ENCODE data around the gene FAM174A. TPM values are rescaled to one million over a fixed set of nuclear protein-coding genes. Genes with fewer than 3 reads are reported as not detected.

Gene FAM174A
- total and polyA plus RNA-seq, 2 of the 4 experiments (the other 2 are of a cell fraction) = 2.7 to 10.3 TPM

DNA sequence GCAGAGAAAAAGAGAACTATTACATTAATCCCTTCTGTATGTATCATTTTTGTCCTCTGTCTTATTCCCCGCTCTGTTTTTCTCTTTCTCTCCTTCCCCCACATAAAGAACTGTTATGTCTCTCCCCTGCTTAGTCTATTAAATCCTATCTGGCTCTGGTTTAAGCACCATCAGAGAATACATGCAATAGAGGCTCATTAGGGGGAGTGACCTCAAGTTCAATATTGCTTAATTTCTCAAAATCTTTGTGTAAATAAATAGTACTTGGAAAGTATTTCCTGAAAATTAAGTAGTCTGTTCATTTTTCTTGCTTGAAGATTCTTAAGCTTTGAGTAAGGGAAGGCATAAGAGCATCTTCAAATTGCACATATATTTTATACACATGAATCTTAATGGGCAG lies 41.2 kb upstream of the FAM174A start:
- no peak overlapping the region for H2BK5ac ChIP-seq (ENCODE audit: low read depth, low read length, poor library complexity, severe bottlenecking)
- H3K4me1 ChIP-seq (ENCODE audit: control insufficient read depth, insufficient read depth, low read length) = no peaks in the 10 kb centered on the region
- no peak overlapping the region for H3K4me2 ChIP-seq (ENCODE audit: low read depth, low read length)
- POLR2A ChIA-PET (ENCODE audit: unreplicated experiment) = no interaction called here
- BruUV-seq (replicated peaks) = no TSS peak
- no peak overlapping the region for H2AK5ac ChIP-seq (ENCODE audit: low read depth, low read length)
- H4K91ac ChIP-seq (ENCODE audit: insufficient read depth, low read depth, low read length) = no peak overlapping the region
- intact Hi-C loops (cut with micrococcal nuclease) (no loop called here), dilution Hi-C loops (cut with HindIII; ENCODE audit: low sequenced_read_pairs, unreplicated experiment) (no loop called here), in situ Hi-C loops (cut with MboI; ENCODE audit: low sequenced_read_pairs) (no loop called here)
- no peaks in the 10 kb centered on the region for H3K79me1 ChIP-seq (ENCODE audit: low read depth in 1 of 2, low read length in 2 of 2)
- H2AFZ ChIP-seq (replicated peaks; ENCODE audit: low read length, poor library complexity) = no peak overlapping the region
- no peaks in the 10 kb centered on the region for H3K36me3 ChIP-seq (ENCODE audit: control insufficient read depth, insufficient read depth, low read length)
- no peaks in the 10 kb centered on the region for H3K9me3 ChIP-seq (ENCODE audit: control insufficient read depth, insufficient read depth, low read length)
- no peak overlapping the region for H3K4me3 ChIP-seq (ENCODE audit: insufficient read depth, low read depth, low read length)
- no peak overlapping the region for H3K18ac ChIP-seq (ENCODE audit: low read depth, low read length)
- CTCF ChIA-PET = no interaction called here
- H4K20me1 ChIP-seq (ENCODE audit: insufficient read depth, low read length) = no peaks in the 10 kb centered on the region
- H3K9ac ChIP-seq (ENCODE audit: low read depth, low read length) = no peak overlapping the region
- no peak overlapping the region for H2BK120ac ChIP-seq (ENCODE audit: low read depth, low read length)
- no peak overlapping the region for H3K56ac ChIP-seq (ENCODE audit: extremely low read depth, insufficient read depth, low read length)
- H2AK9ac ChIP-seq (replicated peaks; ENCODE audit: low read depth, low read length, poor library complexity) = no peak overlapping the region
- H3K27ac ChIP-seq (ENCODE audit: insufficient read depth, low read length) = no peak overlapping the region
- no peak overlapping the region for H3K14ac ChIP-seq (replicated peaks; ENCODE audit: low read depth, low read length)
- TF ChIP-seq CTCF (conservative IDR thresholded peaks at IDR 0.05; ENCODE audit: low read depth, low read length) (no peak), ELK1 (IDR thresholded peaks at IDR 0.05; ENCODE audit: borderline replicate concordance, low read depth, low read length) (no peak), MAFK (IDR thresholded peaks at IDR 0.05; ENCODE audit: low read depth, low read length) (no peak), CEBPB (IDR thresholded peaks at IDR 0.05; ENCODE audit: low read depth, low read length) (no peak), RAD21 (IDR thresholded peaks at IDR 0.05; ENCODE audit: low read length) (no peak), RFX5 (IDR thresholded peaks at IDR 0.05; ENCODE audit: low read depth, low read length) (no peak), SMC3 (IDR thresholded peaks at IDR 0.05; ENCODE audit: low read depth, low read length) (no peak), CHD1 (IDR thresholded peaks at IDR 0.05; ENCODE audit: low read depth, low read length) (no peak), FOS (IDR thresholded peaks at IDR 0.05; ENCODE audit: low read depth, low read length) (no peak), MAZ (IDR thresholded peaks at IDR 0.05; ENCODE audit: borderline replicate concordance, low read depth, low read length) (no peak), USF2 (IDR thresholded peaks at IDR 0.05; ENCODE audit: low read depth, low read length) (no peak), RCOR1 (IDR thresholded peaks at IDR 0.05; ENCODE audit: insufficient replicate concordance, low read length) (no peak), POLR2A (IDR thresholded peaks at IDR 0.05; ENCODE audit: low read depth, low read length) (no peak), NFE2L2 (IDR thresholded peaks at IDR 0.05; ENCODE audit: low read depth, low read length) (no peak), MXI1 (IDR thresholded peaks at IDR 0.05; ENCODE audit: borderline replicate concordance, low read depth, low read length) (no peak), BHLHE40 (IDR thresholded peaks at IDR 0.05; ENCODE audit: low read depth, low read length) (no peak)
- no peak overlapping the region for H2BK15ac ChIP-seq (ENCODE audit: low read depth, low read length)
- H3K4ac ChIP-seq (ENCODE audit: low read depth, low read length) = no peak overlapping the region
- H3K23ac ChIP-seq (ENCODE audit: low read depth, low read length) = no peak overlapping the region
- H3K27me3 ChIP-seq (ENCODE audit: control insufficient read depth, insufficient read depth, low read length) = no peaks in the 10 kb centered on the region
- no peak for DNase-seq
- WGBS, 2 experiments (ENCODE audit: extremely low coverage in 2 of 2, insufficient read length in 1 of 2) = no CpG with 5 or more reads among the region's 1 CpG
- ATAC-seq (ENCODE audit: low read depth) = peak; percentile 24; the same call in 1 of the 2 replicates
- H3K9me1 ChIP-seq (ENCODE audit: insufficient read depth, low read length) = no peaks in the 10 kb centered on the region
- H4K5ac ChIP-seq (ENCODE audit: low read depth, low read length) = no peak overlapping the region
- no peak overlapping the region for H2BK20ac ChIP-seq (ENCODE audit: low read depth, low read length)
- H4K8ac ChIP-seq (ENCODE audit: low read depth in 2 of 2, low read length in 2 of 2) = no peak overlapping the region
